ENCODE measurements around the gene RCOR1.

DNA sequence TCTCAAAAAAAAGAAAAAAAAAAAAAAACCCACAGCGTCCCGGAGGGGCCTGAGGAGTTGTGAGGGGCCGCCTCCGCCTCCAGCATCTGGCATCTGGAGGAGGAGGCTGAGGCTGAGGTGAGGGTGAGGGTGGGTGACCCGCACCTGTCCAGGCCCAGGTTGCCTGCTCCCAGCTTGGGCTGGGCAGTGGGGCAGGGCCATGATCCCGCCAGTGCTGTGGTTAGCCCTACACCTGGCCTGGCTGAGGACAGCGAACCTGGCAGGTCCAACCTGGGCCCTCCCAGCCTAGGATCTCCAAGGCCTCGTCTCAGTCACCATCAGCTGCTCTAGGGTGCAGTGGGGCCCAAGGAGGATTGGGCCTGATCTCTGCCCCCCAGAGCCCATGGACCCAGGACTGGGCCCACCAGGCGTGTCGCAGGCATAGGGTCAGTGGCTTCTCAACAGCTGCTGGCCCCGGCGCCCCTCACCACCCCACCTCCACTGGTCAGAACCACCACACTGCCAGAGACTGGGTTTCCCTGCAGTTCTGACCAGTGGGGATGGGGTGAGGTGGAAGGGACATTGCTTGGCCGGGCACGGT is 36.3 kb upstream of the RCOR1 start:
- TF ChIP-seq, protein P1, sequence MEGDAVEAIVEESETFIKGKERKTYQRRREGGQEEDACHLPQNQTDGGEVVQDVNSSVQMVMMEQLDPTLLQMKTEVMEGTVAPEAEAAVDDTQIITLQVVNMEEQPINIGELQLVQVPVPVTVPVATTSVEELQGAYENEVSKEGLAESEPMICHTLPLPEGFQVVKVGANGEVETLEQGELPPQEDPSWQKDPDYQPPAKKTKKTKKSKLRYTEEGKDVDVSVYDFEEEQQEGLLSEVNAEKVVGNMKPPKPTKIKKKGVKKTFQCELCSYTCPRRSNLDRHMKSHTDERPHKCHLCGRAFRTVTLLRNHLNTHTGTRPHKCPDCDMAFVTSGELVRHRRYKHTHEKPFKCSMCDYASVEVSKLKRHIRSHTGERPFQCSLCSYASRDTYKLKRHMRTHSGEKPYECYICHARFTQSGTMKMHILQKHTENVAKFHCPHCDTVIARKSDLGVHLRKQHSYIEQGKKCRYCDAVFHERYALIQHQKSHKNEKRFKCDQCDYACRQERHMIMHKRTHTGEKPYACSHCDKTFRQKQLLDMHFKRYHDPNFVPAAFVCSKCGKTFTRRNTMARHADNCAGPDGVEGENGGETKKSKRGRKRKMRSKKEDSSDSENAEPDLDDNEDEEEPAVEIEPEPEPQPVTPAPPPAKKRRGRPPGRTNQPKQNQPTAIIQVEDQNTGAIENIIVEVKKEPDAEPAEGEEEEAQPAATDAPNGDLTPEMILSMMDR (conservative IDR thresholded peaks at IDR 0.05; ENCODE audit: low read depth, low read length) = no peak
- TF ChIP-seq EZH2 (IDR thresholded peaks at IDR 0.05; ENCODE audit: borderline replicate concordance, low read depth, low read length, poor library complexity, severe bottlenecking) = no peak
